Stimulated activated CD8-positive, alpha-beta memory T cell treated with anti-CD3 and anti-CD28 coated beads, Interleukin-7, amount 100 ng/mL, for 24 hours (primary cell): ENCODE measurements around the gene IL21R.

Experiments
- DNase-seq: peaks from one replicate; pipeline ENCODE4 v3.0.0-alpha.2; 2020; ENCODE audit warnings: low read depth

IL21R gene

GRCh38 chr16:27464626-27465482, 62.9 kb downstream of the IL21R start:
- DNase-seq, result no peak

GRCh38 chr16:27465483-27465879, 63.5 kb downstream of the IL21R start:
- no peak for DNase-seq

DNA sequence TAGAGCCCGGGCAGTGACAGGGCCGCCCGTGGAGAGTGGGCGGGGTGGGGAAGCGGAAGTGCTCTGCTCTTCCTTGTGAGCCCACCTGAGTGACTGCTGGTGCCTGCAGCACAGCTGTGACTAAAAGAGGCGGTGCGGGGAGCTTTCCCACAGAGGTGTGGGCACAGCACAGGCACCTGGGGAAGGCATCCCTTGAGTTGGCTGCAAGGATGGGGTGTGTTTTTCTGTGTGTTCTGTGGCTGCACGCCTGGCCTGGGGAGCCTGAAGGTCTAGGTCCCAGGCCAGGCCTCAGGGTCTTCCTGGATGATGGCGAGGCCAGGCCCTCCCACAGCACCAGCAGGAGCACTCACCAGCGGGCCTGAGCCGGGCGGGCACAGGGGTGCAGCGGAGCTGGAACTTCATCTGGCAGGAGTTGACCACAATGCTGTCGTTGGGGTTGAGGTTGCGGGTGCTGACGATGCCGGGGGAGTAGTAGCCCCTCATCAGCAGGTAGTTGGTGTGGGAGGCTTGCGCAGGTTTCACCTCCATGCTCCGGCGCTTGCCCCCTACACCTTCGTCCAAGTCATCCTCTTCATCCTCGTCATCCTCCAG, 67.1 kb downstream of the IL21R start:
- DNase-seq, result no peak

DNA sequence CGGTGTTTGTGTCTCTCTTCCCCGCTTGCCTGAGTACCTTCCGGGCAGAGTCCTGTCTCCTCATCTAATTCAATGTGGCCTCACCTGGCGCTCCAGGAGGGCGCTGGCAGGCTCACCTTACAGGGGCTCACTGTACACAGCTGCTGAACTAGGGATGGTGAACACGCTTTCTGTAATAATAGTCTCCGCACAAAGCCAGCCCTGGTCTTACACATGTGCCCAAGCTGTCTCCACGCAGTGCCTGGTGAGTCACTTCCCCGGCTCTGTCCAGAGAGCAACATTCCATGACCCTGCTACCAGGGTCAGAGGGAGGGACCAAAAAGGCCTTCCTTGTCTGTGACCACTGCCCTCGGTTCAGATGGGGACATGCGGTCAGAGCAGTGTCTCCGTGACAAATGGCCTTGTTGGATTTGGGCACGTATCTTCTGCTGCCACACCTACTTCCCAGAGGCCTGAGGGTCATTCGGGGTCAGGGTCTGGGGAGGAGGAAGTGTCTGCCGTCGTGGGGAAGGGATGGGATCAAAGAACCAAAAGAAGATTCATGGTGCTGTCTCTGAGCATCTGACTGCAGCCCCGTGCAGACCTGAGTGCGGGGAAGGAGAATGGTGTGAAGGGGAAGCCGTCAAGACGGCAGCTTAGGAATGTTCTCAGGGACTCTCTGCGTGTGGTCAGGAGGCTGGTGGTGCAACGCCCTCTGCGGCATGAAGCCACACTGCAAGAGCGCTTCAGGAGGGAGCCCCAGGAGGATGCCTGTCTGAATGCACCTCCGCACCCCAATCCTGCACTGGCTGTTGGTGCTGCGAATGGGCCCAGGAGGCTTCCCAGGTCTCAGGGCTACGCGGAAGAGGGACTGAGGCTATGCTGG, 68.8 kb downstream of the IL21R start:
- no peak for DNase-seq

- DNase-seq, result no peak
Observed at GRCh38 chr16:27471661-27472060, 69.7 kb downstream of the IL21R start.

DNA sequence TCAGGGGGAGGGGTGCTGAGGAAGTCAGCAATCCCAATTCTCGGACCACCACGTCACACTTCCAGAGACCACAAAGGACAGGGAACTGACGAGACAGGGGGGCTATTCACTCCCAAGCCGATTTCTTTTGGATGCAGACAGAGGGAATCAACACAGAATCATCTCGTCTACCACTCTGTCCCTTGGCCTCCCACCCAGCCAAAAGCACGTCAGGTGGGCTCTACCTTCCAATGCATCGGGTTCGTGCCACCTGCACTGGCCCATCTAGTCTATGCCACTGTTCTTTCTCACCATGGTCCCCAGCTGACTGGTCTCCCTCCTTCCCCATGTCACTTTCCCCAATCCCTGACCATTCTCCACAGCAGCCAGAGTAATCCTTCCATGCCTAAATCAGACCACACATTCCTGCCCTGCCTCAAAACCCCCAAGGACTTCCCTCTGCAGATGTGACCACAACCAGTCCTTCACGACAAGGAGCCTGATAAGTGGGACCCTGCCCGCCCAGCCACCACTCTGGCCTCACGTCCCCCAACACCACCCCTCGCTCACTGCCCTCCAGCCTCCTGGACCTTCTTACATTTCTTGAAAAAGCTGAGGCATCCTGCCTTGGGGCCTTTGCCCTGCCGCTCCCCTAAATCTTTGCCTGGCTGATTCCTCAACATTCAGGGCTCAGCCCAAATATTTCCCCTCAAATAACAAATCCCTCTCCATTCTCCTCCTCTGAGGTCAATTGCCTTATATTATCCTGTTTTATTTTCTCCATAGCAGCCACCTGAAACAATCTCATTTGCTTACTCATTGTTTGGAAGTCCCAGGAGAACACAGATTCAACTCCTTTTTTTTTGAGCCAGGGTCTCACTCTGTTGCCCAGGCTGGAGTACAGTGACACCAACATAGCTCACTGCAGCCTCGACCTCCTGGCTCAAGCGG, 70.4 kb downstream of the IL21R start:
- DNase-seq, result no peak

DNA sequence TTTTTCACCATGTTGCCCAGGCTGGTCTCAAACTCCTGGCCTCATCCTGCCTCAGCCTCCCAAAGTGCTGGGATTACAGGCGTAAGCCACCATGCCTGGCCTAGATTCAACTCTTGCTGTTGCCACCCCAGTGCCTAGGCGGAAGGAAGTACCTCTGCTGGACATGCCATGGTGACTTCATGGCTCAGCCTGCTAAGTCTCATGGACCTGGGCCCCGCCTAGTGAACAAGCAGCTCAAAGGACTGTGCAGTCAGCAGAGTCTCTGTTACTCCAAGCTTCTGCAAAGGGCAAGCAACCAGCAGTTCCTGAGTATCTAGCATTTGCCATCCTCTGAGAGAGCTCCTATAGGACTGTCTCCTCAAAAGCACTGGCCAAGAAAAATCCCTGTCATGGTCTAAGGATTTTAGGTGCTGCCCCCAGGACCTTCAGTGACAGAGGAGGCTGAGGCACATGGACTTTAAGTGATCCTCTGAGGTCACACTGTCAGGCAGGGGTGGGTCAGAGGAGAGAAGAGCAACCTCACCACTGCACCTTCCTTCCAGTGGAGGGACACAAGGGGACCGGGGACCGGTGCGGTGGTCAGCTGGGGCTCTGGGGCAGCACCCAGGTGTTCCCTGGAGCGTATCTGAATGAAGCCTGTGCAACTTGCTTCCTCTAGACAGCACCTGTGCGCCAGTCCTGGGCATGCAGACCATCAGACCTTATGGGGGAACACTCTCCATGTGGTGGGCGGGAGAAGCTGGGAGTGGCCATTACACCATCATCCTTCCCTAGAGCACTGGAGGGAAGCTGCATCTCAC, 71.3 kb downstream of the IL21R start:
- DNase-seq, result no peak

DNA sequence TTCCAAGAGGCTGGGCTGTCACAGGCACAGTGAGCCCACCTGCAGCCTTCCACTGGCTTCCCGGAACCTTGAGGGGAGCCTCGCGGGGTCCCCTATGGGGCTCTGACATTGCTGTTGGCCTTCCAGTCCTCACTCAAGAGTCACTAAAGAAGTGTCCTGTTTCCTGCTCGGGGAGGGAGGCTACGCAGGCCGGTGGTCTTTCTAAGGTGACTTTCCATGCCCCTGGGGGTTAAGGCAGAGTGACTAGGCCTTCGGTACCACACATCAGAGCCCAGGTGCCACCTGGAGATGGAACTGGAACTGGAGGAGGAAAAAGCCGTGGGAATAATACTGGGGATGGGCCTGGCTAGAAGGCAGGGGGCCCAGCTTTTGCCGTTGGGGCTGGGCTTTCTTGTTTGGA, 72.1 kb downstream of the IL21R start:
- no peak for DNase-seq

- DNase-seq, result no peak
Observed at GRCh38 chr16:27474921-27475320, 72.9 kb downstream of the IL21R start.

DNA sequence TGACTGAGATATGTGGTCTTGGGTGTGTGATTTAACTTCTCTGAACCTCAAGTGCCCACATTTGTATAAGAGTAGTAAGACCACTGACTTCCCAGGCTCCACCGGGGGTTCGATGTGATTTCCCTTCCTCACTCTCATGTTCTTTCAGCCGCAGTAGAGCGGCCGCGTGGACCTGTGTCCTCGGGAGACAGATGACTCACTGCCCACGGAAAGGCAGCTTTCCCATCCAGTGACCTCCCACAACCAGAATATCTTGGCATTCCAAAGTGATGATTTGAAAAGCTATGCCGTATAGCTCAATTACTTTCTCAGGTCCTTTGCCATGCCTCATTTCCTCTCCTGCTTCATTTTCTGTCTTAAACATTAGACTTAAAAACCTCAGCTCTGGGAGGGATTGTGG, 73.6 kb downstream of the IL21R start:
- no peak for DNase-seq

DNA sequence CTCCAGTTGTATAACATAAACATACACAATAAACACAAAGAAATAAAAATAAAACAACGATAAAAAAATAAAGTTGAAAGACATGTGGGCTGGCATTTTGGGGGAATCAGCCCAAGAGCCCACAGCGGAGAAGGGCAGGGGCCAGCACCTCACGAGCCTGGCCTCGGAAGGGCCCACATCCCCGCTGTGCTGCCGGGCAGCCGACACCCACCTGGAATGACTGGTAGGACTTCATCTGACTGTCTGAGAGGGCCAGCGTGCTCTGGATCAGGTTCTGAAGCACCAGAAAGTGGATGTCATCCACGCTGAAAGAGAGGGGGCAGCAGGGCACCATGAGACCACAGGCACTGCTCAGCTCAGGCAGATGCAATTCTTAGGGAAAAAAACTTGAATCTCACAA, 74.3 kb downstream of the IL21R start:
- DNase-seq, result no peak

DNA sequence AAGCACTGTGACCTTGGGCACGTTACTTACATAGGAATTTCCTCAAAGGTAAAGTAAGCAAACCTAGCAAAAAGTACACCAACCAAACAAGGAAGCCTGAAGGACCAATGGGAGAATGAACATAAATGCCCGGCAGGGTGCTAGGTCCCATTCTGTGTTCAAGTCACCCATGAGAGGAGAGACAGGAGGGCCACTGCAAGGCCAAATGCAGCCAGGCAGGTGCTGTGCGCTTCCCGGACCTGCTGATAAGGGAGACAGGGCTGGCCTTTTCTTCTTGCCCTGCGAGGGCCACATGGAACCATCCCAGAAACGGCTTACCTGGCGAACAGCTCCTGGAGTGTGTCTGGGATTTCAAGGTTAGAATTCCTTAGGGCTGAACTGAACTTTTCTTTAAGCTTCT, 78.8 kb downstream of the IL21R start:
- no peak for DNase-seq

- DNase-seq, result no peak
Observed at GRCh38 chr16:27481282-27481934, 79.4 kb downstream of the IL21R start.

DNA sequence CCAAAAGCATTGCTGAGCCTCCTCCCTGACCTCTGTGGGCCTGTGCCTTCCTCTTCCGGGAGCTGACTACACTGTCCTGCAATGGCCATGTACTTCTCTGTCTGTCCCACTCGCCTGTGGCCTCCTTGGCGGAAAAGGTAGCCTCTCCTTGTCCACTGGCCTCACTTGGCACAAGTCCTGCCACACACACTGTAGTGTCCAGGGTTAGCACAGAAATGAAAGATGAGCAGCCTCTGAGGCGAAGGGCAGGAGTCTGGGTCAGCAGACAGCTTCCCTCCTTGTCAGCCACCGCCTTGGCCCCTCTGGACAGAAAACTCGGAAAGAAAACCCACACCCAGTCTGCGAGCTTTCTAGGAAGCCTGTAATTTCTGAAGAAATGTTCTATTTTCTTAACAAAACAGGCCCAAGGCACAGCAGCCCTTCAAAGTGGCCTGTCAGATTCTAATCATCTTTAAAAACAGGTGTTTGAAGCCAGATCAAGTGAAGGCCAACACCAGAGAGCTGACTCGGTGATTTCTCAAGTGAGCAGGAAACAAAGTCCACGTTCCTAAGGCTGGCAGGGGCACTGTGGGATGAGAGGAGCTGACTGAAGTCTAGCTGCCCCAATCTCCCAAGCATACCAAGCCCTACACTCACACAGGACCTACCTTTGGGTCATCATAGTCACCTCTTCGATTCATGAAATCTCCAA, 80.6 kb downstream of the IL21R start:
- DNase-seq, result no peak

DNA sequence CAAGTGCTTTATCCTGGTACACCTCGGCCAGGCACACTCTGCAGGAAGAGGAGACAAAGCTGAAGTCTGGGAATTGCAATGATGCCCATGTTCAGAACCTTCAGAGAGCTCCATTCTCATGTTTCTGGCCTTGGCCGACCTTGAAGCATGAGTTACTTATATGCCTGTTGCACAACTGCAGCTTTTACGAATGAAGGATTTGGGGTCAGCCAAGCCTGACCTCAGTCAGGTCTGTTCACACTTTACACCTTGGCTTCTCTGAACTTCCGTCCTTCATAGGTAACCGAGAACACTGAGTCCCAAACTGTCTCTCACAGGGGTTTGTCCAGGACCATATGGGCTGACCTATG, 81.1 kb downstream of the IL21R start:
- no peak for DNase-seq

DNA sequence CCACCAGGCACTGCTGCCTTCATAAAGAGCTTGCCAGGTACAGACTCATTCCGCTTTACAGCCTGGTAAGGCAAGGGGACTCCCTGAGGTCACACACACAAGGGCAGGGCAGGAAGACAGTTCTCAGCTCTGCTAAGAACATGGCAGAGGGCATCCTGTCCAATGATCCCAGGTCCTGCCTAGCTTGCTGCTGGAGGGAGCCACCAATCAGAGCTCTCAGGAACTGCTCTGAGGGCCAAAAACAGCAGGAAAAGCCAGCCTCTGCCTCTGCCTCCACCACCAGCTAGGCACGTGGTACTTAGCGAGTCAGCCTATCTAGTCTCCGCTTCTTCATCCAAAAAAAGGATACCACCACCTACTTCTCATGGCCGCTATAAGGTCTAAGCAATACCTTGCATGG, 81.7 kb downstream of the IL21R start:
- no peak for DNase-seq

DNA sequence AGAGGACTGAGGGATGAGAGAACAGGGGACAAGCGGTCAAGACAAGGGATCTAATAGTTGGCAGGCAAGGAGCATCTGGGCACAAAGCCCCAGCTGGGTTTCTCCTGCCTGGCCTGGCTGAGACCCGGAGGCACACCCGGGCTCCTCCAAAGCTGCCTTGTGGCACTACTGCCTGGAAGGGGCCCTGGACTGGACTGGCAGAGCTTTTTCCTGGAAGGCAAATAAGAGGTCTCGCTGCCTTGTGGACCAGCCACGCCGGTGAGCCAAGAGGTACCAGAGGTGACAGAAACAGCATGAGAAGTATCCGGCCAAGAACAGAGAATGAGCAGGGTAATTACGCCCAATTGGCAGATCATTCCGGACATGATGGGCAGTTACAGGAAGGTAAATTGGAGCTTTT, 83.2 kb downstream of the IL21R start:
- DNase-seq, result no peak

DNA sequence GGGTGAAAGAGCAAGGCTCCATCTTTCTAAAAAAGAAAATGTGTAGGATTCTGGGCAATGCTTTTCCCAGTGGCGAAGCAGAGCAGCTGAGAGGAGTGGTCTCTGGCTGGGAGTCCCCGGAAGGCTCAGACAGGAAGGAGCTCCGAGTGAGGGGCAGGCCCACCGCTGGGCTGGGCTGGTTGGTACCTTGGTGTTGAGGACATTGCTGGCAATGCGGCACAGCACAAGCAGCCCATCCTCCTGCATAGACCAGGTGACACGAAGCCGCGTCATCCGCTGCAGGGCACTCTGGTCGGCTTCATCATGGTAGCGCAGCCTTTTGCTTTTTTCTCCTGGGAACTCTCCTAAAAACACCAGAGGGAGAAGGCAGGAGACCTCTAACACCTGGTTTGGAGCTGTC, 83.8 kb downstream of the IL21R start:
- DNase-seq, result no peak

DNA sequence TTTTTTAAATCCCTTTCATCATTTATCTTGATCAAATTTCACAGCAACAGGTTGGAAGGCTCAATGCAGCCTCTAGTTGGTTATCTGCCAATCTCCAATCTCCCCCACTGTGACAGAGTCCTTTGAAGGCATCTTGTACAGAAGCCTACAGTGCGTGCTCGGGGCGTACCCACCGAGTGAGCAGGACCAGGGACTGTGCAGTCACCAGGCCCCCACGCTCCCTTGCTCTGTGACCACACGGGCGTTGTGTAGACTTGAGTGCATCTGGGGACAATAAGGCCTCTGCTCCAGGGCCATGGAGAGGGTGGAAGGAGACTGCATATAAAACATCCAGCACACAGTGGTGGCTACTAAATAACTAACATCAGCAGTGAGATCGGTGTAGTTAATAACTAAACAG, 84.4 kb downstream of the IL21R start:
- no peak for DNase-seq

GRCh38 chr16:27486760-27487159, 84.8 kb downstream of the IL21R start:
- no peak for DNase-seq
